Embryonic facial prominence (tissue), 1 donor: Measurements from ENCODE around the gene DLL1.
A peak's percentile ranks its signal among the peaks of the same experiment; 100 is the strongest.

Experiments used
- DNase-seq: peaks from one replicate; pipeline ENCODE4 v3.0.0-alpha.2; 2016; ENCODE audit errors: extremely low spot score

The DLL1 gene

DNA sequence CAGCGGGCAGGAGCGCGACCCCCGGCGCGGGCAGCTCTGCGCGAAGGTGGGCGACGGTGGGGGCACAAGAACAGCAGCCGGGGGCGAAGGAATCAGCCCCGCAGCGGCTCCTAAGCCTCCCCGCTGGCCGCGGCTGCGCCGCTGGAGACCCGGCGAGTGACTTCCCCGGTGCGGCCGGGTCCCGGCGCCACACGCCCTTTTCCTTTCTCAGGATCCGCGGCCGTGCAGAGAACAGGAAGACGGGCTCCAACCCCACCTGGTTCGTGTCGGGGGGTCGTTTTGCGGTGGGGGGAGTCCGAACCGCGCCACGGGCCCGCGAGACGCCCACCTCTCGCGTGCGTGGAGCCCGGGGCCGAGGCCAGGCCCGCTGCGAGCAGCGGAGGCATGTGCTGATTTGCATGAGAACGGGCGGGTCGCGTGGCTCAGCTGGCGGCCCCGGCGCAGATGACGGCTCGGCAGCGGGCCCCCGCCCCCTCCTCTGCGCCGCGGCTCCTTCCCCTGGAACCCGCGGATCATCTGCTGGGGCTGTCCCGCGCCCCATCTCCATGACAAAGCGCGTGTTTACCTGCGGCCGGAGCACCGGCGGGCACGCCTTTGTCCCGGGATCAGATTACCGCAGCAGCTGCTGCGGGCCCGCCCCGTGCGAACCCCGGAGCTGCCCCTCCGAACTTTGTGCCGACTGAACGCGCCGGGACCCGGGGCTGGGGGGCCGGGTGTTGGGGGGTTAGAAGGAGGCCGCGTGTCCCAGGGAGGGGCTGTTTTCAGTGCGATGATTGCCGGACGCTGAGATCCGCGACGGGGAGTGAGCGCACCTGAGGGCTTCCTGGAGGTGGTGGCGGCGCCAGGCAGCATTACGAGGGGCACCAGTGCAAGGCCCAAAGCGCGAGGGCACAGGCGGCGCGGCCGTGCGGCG lies 4.9 kb upstream of the DLL1 start:
- DNase-seq = peak; percentile 45

GRCh38 chr6:170294813-170295509 lies 4.1 kb upstream of the DLL1 start:
- DNase-seq = no peak

DNA sequence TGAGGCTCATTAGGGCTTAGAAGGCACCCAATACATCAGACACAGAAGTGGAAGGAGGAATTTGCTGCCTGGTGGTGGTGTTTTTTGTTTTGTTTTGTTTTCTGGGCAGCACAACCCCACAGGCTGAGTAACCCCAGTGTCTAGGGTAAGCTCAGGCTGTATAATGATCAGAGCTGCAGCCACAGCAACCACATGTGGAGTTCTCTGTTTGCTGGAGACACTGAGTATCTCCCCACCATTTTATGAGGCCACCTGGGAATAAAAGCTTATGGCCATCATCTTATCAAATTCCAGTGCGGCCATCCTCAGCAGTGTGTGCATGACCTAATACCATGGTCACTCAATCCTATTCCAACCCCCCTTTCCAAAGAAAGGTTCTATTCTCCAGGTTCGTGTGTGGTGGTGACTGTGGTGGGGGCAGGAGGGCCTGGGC lies 3.4 kb upstream of the DLL1 start:
- no peak for DNase-seq

- DNase-seq = no peak
Measured at GRCh38 chr6:170293341-170294231, 2.7 kb upstream of the DLL1 start.

GRCh38 chr6:170292407-170293158 lies 1.7 kb upstream of the DLL1 start:
- DNase-seq = no peak

DNA sequence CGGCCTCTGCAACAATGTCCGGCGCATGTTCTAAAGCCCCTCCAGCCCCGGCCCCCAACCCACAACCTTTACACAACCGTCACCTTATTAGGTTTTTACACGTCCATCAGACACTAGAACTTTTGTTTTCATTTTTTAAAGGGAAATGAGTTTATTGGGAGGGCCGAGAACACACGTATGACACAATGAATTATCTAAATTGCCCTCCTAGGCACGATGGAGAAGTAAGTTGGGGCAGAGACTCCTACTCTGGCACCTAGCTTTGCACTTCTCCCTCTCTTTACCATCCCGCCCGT lies 1.2 kb upstream of the DLL1 start:
- no peak for DNase-seq

- DNase-seq = no peak
Measured at GRCh38 chr6:170291271-170292110, 613 bp upstream of the DLL1 start.

DNA sequence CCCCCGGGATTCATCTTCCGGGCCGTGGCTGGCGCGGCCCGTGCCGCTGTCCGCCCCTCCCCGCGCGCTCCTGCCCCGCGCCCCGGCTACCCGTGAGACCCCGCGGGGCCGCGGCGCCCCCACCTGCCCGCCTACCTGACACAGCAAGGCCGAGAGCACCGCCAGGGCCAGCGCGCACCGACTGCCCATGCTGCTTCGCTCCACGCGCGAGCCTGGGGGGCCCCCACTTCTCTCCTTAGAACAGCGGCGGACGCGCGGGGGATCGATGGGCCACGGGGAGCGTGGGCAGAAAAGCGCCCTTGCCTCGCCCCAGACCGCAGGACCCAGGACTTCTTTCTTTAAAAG lies 955 bp downstream of the DLL1 start:
- DNase-seq = no peak

- DNase-seq = no peak
Measured at GRCh38 chr6:170289180-170289931, 1.5 kb downstream of the DLL1 start.

DNA sequence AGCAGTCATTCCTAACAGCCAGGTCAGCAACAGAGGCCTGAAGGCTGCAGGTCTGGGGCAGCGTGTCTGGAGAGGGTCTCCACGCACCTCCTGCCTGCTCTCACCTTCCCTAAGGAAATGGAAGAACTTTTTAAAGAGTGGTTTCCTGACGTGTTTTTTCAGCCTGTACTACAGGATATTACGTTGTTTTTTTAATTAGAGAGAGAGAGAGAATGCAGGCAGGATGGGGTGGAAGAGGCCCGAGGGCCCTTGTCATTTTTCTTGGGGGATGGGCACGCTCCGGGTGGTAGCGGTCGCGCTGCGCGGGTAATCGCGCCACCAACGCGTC lies 2.1 kb downstream of the DLL1 start:
- no peak for DNase-seq

DNA sequence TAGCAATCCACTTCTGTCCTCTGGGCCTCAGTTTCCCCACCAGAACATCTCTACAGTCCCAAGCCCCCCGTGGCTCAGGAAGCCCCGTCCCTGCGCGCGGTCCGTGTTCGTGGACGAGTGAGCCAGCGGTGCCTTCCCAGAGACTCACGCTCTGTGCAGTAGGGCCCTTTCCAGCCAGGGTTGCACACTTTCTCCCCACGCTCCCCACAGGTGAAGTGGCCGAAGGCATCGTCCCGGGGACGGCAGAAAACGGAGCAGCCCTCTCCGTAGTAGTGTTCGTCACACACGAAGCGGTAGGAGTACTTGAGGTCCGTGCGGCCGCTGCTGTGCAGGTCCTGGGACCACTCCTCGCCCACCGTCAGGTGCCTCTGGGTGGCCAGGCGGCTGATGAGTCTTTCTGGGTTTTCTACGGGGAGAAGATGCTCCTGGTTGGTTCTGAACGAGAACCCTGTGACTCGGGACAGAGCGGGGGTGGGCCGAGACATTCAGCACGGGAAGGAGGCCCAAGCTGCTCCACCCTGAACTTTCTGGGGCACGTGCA lies 2.7 kb downstream of the DLL1 start:
- no peak for DNase-seq

- DNase-seq = no peak
Measured at GRCh38 chr6:170287371-170287876, 3.5 kb downstream of the DLL1 start.

DNA sequence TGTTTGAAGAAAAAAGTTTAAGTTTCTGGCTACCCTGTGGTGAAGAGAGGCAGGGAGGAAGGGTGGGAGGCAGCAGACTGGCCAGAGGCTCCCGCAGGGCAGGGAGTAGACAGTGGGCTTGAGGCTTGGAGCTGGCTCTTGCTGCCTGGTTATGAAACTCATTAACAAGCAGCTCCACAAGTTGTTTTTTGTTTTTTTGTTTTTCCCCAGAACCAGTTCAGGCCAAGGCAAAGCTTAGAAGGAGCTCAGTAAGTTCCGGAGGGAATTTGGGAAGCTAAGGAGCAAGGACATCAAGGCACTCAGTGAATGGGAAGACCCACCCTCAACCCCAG lies 4.0 kb downstream of the DLL1 start:
- no peak for DNase-seq

DNA sequence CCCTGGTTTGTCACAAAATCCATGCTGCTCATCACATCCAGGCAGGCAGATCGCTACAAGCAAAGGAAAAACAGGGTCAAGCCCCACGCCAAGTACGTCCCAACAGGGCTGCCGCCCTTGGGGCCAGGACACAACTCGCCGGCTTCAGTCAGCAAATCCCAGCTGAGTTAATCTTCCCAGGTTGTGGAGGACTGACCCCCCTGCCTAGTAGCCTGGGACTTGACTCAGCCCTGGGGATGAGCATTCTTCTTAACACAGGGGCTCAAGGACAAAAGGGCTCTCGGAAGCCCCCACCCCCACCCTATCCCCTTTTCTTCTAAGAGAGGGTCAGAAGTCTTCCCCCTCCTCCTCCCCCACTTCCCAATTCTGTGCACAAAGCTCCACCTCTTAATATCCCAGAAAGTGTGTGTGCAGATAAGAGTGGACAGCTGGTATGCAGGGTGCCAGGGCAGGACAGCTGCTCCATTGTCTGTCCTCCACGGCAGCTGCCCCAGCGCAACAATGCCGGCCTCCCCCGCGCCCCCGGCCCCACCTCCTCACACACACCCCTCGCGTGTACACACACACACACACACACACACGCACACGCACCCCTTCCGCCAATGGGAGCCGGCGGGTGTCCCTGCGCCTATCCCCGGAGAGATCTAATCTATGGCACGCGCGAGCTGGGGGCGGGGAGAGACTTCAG lies 4.5 kb downstream of the DLL1 start:
- no peak for DNase-seq

GRCh38 chr6:170285482-170285881 lies 5.4 kb downstream of the DLL1 start:
- DNase-seq = no peak

DNA sequence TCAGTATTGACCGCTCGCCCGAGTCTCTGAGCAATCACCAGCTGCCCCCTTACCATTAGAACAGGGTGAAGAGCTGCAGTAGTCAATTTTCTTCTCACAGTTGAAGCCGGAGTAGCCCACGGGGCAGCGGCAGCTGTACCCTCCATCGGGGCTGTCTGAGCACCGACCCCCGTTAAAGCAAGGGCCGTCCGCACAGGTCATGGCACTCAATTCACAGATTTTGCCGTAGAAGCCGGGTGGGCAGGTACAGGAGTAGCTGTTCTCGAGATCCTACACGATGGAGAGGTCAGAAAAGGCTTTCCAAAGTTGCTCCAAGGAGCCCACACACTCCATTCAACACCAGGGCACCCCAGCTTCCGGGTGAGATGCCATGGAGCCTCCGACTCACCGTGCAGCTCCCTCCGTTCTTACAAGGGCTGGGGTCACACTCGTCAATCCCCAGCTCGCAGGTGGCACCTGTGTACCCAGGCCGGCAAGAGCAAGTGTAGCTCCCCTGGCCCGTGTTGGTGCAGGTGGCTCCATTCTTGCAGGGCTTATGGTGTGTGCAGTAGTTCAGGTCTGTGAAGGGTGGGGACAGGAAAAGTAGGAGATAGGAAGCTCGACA lies 5.9 kb downstream of the DLL1 start:
- DNase-seq = no peak

- no peak for DNase-seq
Measured at GRCh38 chr6:170284126-170284773, 6.6 kb downstream of the DLL1 start.
